GM12878 (cell line): ENCODE measurements around the gene NRN1L. TPM values are rescaled to one million over a fixed set of nuclear protein-coding genes. Genes with fewer than 3 reads are reported as not detected.

Source experiments
- BMI1 ChIP-seq: fragments of 450-650 bp; IDR thresholded peaks from 2 replicates; pipeline ENCODE4 v1.6.1; 2016; ENCODE audit warnings: mild to moderate bottlenecking, moderate library complexity, borderline replicate concordance
- CHD4 ChIP-seq: fragments of 200-600 bp; sonication (generic); IDR thresholded peaks from 2 replicates; pipeline ENCODE4 v1.6.1; 2016; ENCODE audit warnings: mild to moderate bottlenecking
- EP300 ChIP-seq, 2 experiments: fragments of 150-350 bp in 1 of 2; IDR thresholded peaks; 2 replicates each; pipeline ENCODE4 v1.6.1; 2011 to 2012; ENCODE audit warnings: low read depth in 2 of 2, low read length in 2 of 2, borderline replicate concordance in 1 of 2, improper control_type of control experiment in 1 of 2, inconsistent platforms in 1 of 2; ENCODE audit not compliant: control insufficient read depth in 1 of 2
- GABPA ChIP-seq: IDR thresholded peaks from 2 replicates; pipeline ENCODE4 v1.6.1; 2014; ENCODE audit warnings: antibody characterized with exemption, low read depth, mild to moderate bottlenecking, inconsistent platforms
- GATAD2B ChIP-seq: fragments of 450-650 bp; conservative IDR thresholded peaks from 2 replicates; pipeline ENCODE4 v1.6.1; 2017; ENCODE audit warnings: low read depth, mild to moderate bottlenecking, moderate library complexity
- IRF3 ChIP-seq: fragments of 450-650 bp; IDR thresholded peaks from 2 replicates; pipeline ENCODE4 v1.6.1; 2014; ENCODE audit warnings: mild to moderate bottlenecking
- KDM1A ChIP-seq: fragments of 200-600 bp; sonication (generic); IDR thresholded peaks from 2 replicates; pipeline ENCODE4 v1.6.1; 2016; ENCODE audit warnings: borderline replicate concordance
- MTA2 ChIP-seq: fragments of 450-650 bp; IDR thresholded peaks from 2 replicates; pipeline ENCODE4 v1.6.1; 2016; ENCODE audit warnings: low read depth, mild to moderate bottlenecking, moderate library complexity
- NBN ChIP-seq: fragments of 450-650 bp; IDR thresholded peaks from 2 replicates; pipeline ENCODE4 v1.6.1; 2016
- NFXL1 ChIP-seq: fragments of 450-650 bp; IDR thresholded peaks from 2 replicates; pipeline ENCODE4 v1.6.1; 2017; ENCODE audit warnings: antibody characterized with exemption, mild to moderate bottlenecking, borderline replicate concordance
- NR2C1 ChIP-seq: fragments of 450-650 bp; IDR thresholded peaks from 2 replicates; pipeline ENCODE4 v1.6.1; 2017; ENCODE audit warnings: antibody characterized with exemption, mild to moderate bottlenecking, moderate library complexity
- NR2C2 ChIP-seq: IDR thresholded peaks from 2 replicates; pipeline ENCODE4 v1.6.1; 2011; ENCODE audit warnings: borderline replicate concordance, low read depth; ENCODE audit not compliant: control insufficient read depth, insufficient read length
- PAX5 ChIP-seq: IDR thresholded peaks from 2 replicates; pipeline ENCODE4 v1.6.1; 2011; ENCODE audit warnings: low read depth, low read length, borderline replicate concordance
- PBX3 ChIP-seq: IDR thresholded peaks from 2 replicates; pipeline ENCODE4 v1.6.1; 2011; ENCODE audit warnings: mild to moderate bottlenecking, low read depth, low read length, moderate library complexity; ENCODE audit not compliant: insufficient replicate concordance
- POLR2A ChIP-seq: IDR thresholded peaks from 2 replicates; pipeline ENCODE4 v1.6.1; 2011; ENCODE audit warnings: low read depth, mild to moderate bottlenecking, low read length
- POLR2AphosphoS2 ChIP-seq: IDR thresholded peaks from 2 replicates; pipeline ENCODE4 v1.6.1; 2011; ENCODE audit warnings: low read depth, mild to moderate bottlenecking, low read length, improper control_type of control experiment, moderate library complexity
- POLR2AphosphoS5 ChIP-seq: IDR thresholded peaks from 2 replicates; pipeline ENCODE4 v1.6.1; 2011; ENCODE audit warnings: mild to moderate bottlenecking, low read length, inconsistent platforms
- RAD51 ChIP-seq: fragments of 450-650 bp; IDR thresholded peaks from 2 replicates; pipeline ENCODE4 v1.6.1; 2016; ENCODE audit warnings: moderate library complexity, mild to moderate bottlenecking, inconsistent platforms
- RELB ChIP-seq: fragments of 450-650 bp; IDR thresholded peaks from 2 replicates; pipeline ENCODE4 v1.6.1; 2017; ENCODE audit warnings: low read depth, mild to moderate bottlenecking, moderate library complexity
- RFX5 ChIP-seq: IDR thresholded peaks from 2 replicates; pipeline ENCODE4 v1.6.1; 2011; ENCODE audit warnings: low read depth, low read length, improper control_type of control experiment
- SIN3A ChIP-seq: IDR thresholded peaks from 2 replicates; pipeline ENCODE4 v1.6.1; 2012; ENCODE audit warnings: low read depth, low read length, improper control_type of control experiment
- SMAD5 ChIP-seq: IDR thresholded peaks from 2 replicates; pipeline ENCODE4 v1.6.1; 2016; ENCODE audit warnings: antibody characterized with exemption, low read depth
- SMC3 ChIP-seq: IDR thresholded peaks from 2 replicates; pipeline ENCODE4 v1.6.1; 2011; ENCODE audit warnings: low read length, improper control_type of control experiment, borderline replicate concordance
- SREBF1 ChIP-seq: IDR thresholded peaks from 2 replicates; pipeline ENCODE4 v1.6.1; 2012; ENCODE audit warnings: mild to moderate bottlenecking, low read length
- SREBF2 ChIP-seq: IDR thresholded peaks from 2 replicates; pipeline ENCODE4 v1.6.1; 2012; ENCODE audit warnings: mild to moderate bottlenecking, low read length
- USF1 ChIP-seq: IDR thresholded peaks from 2 replicates; pipeline ENCODE4 v1.6.1; 2011; ENCODE audit warnings: borderline replicate concordance, low read depth, mild to moderate bottlenecking, moderate library complexity, mixed read lengths, low read length; ENCODE audit not compliant: insufficient read depth; ENCODE audit errors: extremely low read length
- ZNF217 ChIP-seq: fragments of 450-650 bp; IDR thresholded peaks from 2 replicates; pipeline ENCODE4 v1.6.1; 2017; ENCODE audit warnings: antibody characterized with exemption, mild to moderate bottlenecking
- ZNF274 ChIP-seq: IDR thresholded peaks from one replicate; pipeline ENCODE4 v1.8.0; 2011; ENCODE audit not compliant: insufficient read length, insufficient read depth
- ZNF384 ChIP-seq: IDR thresholded peaks from 2 replicates; pipeline ENCODE4 v1.6.1; 2012; ENCODE audit warnings: low read depth, mild to moderate bottlenecking, low read length, improper control_type of control experiment, borderline replicate concordance
- polyA plus RNA-seq, 11 experiments: library from polyadenylated mRNA; depleted of rRNA in 4 of 11; unstranded in 6 of 11; stranded (reverse) in 5 of 11; fragments of >200 nt; fragmentation: Nextera tagmentation in 4 of 11; fragmentation: Illumina TruSeq in 1 of 11; extraction: Ambion mirVana in 4 of 11; extraction: Trizol in 1 of 11; gene quantifications; 1 replicate in 1 of 11; 2 replicates in 10 of 11; pipeline versions ENCODE4 v1.2.1 to v1.2.3, GENCODE V29; 2011 to 2016; ENCODE audit warnings: inconsistent platforms in 2 of 11, missing spikeins in 2 of 11, low read depth in 1 of 11
- total RNA-seq, 4 experiments: library from RNA; depleted of rRNA in 3 of 4; stranded (reverse); fragments of >200 nt in 3 of 4; fragmentation: Illumina TruSeq in 1 of 4; extraction: Trizol in 1 of 4; gene quantifications; 2 replicates each; pipeline versions ENCODE4 v1.2.1 to v1.2.3, GENCODE V29; 2013 to 2021

Gene NRN1L
- total and polyA plus RNA-seq, 10 of the 15 experiments (the other 5 are each of a cell fraction or from before 2014, with no cell fraction given) = 0.11 to 0.99 (median 0.28) TPM; not detected in 3

- no peak for TF ChIP-seq NFXL1
- TF ChIP-seq SMAD5 = no peak
- 0 out of 2 replicates have a peak, but pooled peaks have one; percentile 41 for TF ChIP-seq NBN
- TF ChIP-seq SREBF2 = no peak
- no peak for TF ChIP-seq USF1
- peak; percentile 33; the same call in 1 of the 2 replicates for TF ChIP-seq POLR2A
- no peak for TF ChIP-seq BMI1
- no peak for TF ChIP-seq KDM1A
- TF ChIP-seq GABPA = no peak
- TF ChIP-seq RAD51 = no peak
- TF ChIP-seq PAX5 = no peak; the same call in 1 of the 2 replicates
- TF ChIP-seq SREBF1 = no peak
- no peak for TF ChIP-seq ZNF274
- no peak for TF ChIP-seq NR2C2
- TF ChIP-seq RFX5 = no peak
- TF ChIP-seq POLR2AphosphoS5 = no peak
- no peak for TF ChIP-seq EP300 (IDR thresholded peaks at IDR 0.05; ENCODE audit: borderline replicate concordance in 1 of 2, control insufficient read depth in 1 of 2, low read depth in 2 of 2, low read length in 2 of 2)
- no peak for TF ChIP-seq CHD4
- no peak; the same call in 1 of the 2 replicates for TF ChIP-seq GATAD2B
- no peak for TF ChIP-seq MTA2
- no peak for TF ChIP-seq SMC3
- TF ChIP-seq ZNF384 = no peak
- TF ChIP-seq NR2C1 = peak; percentile 64
- TF ChIP-seq IRF3 = no peak
- no peak for TF ChIP-seq PBX3
- no peak for TF ChIP-seq RELB
- TF ChIP-seq ZNF217 = no peak
- TF ChIP-seq POLR2AphosphoS2 = no peak
- TF ChIP-seq SIN3A = no peak
Measured at GRCh38 chr16:67842509-67843342, 42.0 kb upstream of the NRN1L start (continued).
